Heart right ventricle (tissue), 16 donors: ENCODE results near the gene UQCRC2. TPM values are rescaled to one million over a fixed set of nuclear protein-coding genes. Genes with fewer than 3 reads are reported as not detected.
A peak's percentile ranks its signal among the peaks of the same experiment; 100 is the strongest.

Experiments used
- ATAC-seq, 8 donors: fragments of 200-7000 bp; cut with Tn5 transposase; one replicate each; pipeline ENCODE4 v1.9.1; 2020; ENCODE audit warnings: mild to moderate bottlenecking in 8 of 8, moderate library complexity in 8 of 8, moderate number of reproducible peaks in 1 of 8
- DNase-seq, 2 donors: peaks; one replicate each; pipeline ENCODE4 v3.0.0-alpha.2; 2020
- H3K27ac ChIP-seq, 10 donors: fragments of 200-600 bp; sonication (generic) in 2 of 10; one replicate each; pipeline versions ENCODE4 v1.5.0 to v1.8.0; 2020 to 2022; ENCODE audit warnings: mild to moderate bottlenecking in 3 of 10
- H3K27me3 ChIP-seq, 7 donors: fragments of 200-600 bp; one replicate each; pipeline ENCODE4 v1.8.0; 2021 to 2022; ENCODE audit warnings: mild to moderate bottlenecking in 2 of 7
- H3K36me3 ChIP-seq, 9 donors: fragments of 200-600 bp; sonication (generic) in 1 of 9; one replicate each; pipeline versions ENCODE4 v1.5.0 to v1.8.0; 2020 to 2022; ENCODE audit warnings: mild to moderate bottlenecking in 2 of 9
- H3K4me1 ChIP-seq, 9 donors: fragments of 200-600 bp; sonication (generic) in 1 of 9; one replicate each; pipeline versions ENCODE4 v1.5.0 to v1.8.0; 2020 to 2022; ENCODE audit warnings: mild to moderate bottlenecking in 4 of 9
- H3K4me3 ChIP-seq, 10 donors: fragments of 200-600 bp; sonication (generic) in 2 of 10; one replicate each; pipeline versions ENCODE4 v1.5.0 to v1.8.0; 2020 to 2022; ENCODE audit warnings: mild to moderate bottlenecking in 7 of 10, moderate library complexity in 2 of 10
- H3K9me3 ChIP-seq, 11 donors: fragments of 200-600 bp in 10 of 11; sonication (generic) in 2 of 11; one replicate each; pipeline versions ENCODE4 v1.5.0 to v1.8.0; 2013 to 2022; ENCODE audit warnings: mild to moderate bottlenecking in 2 of 11, control low read depth in 1 of 11, moderate library complexity in 1 of 11
- WGBS, 2 donors: extraction: QIAGEN DNeasy Blood & Tissue Kit; methylation state at CpG; one replicate each; pipeline ENCODE4 v1.1.7; 2013; ENCODE audit warnings: inconsistent platforms in 1 of 2; 5-methylcytosine and 5-hydroxymethylcytosine counted together
- intact Hi-C, 10 donors: fragments of 100-400 bp; cut with DNase I; formaldehyde crosslinking; loops; one replicate each; pipeline versions ENCODE4 v1.11.1 to v1.14.2; 2022
- polyA plus RNA-seq, 2 donors: library from polyadenylated mRNA; stranded (reverse); fragments of 200-250 nt; gene quantifications; one replicate each; pipeline ENCODE4 v1.2.3, GENCODE V29; 2013
- total RNA-seq, 10 donors: library from RNA; stranded (reverse); fragmentation: NEBNext Ultra II Directional in 3 of 10; extraction: Animal tissue kit (Norgen Biotek cat#: 25700) in 3 of 10; gene quantifications; one replicate each; pipeline versions ENCODE4 v1.2.1 to v1.2.4, GENCODE V29; 2021 to 2023
- TF ChIP-seq, protein P1 (sequence below), 9 donors: fragments of 200-600 bp; sonication (generic) in 2 of 9; IDR thresholded peaks; one replicate each; pipeline versions ENCODE4 v1.5.0 to v1.8.0; 2021 to 2022; ENCODE audit warnings: antibody characterized with exemption in 9 of 9, mild to moderate bottlenecking in 5 of 9, moderate library complexity in 1 of 9
- donor health status: Arrhythmogenic right ventricular cardiomyopathy.
- donor health status: ischemic (EF 13 %, LVEDD 7.1; RV severe dilation, severe dysfunction).
- donor health status: healthy with polysubstance abuse.
- donor health status: DM: no; HTN: yes; CAD: no.
- donor health status: DM: no; HTN: no; CAD: no.
- donor health status: ischemic (EF 25% LVEDD 6.9; RV normal size, moderate dysfunction).
- donor health status: ischemic (EF 25% LVEDD 5.7; RV mildly dilated, moderate dysfunction).
- donor health status: healthy.
- donor health status: DM: yes; HTN: yes; CAD: no.
- donor health status: Ischemic cardiomyopathy.
- donor health status: ischemic (EF 35%, LVEDD 5.7; RV mildly dilated, moderate dysfunction).
- donor health status: nonischemic (EF 11% LVEDD 7.7; RV severe dilation, severe dysfunction).
- donor health status: DM: yes; HTN: yes; CAD: no.
- donor health status: PGD.
- donor health status: ischemic (EF 29% LVEDD 5.4; RV normal size, mild dysfunction).
- donor health status: nonischemic (EF 23%, LVEDD 6.1; RV moderate dilation, normal function).

The UQCRC2 gene
- total and polyA plus RNA-seq, 12 donors, result 183 to 1,183 (median 958) TPM

GRCh38 chr16:21964353-21964752, 11.2 kb downstream of the UQCRC2 start:
- no peak overlapping the region for H3K4me3 ChIP-seq
- no peaks in the 10 kb centered on the region for H3K9me3 ChIP-seq
- 64 to 67% methylated on average over 6 of the region's 6 CpGs for WGBS, 2 donors
- intact Hi-C loops, result no loop called here
- peak in 5 of 8 donors; percentile 20 to 73 (median 53) for ATAC-seq
- H3K27me3 ChIP-seq, result no peaks in the 10 kb centered on the region
- H3K4me1 ChIP-seq, result peaks cover 0 to 27% (median 3%) of the 10 kb centered on the region in 9 donors
- peak overlapping the region in 7 of 10 donors; percentile 2 to 59 (median 47) for H3K27ac ChIP-seq
- H3K36me3 ChIP-seq, result peaks cover 7 to 100% (median 94%) of the 10 kb centered on the region in 9 donors
- DNase-seq, result no peak
- TF ChIP-seq, protein P1, sequence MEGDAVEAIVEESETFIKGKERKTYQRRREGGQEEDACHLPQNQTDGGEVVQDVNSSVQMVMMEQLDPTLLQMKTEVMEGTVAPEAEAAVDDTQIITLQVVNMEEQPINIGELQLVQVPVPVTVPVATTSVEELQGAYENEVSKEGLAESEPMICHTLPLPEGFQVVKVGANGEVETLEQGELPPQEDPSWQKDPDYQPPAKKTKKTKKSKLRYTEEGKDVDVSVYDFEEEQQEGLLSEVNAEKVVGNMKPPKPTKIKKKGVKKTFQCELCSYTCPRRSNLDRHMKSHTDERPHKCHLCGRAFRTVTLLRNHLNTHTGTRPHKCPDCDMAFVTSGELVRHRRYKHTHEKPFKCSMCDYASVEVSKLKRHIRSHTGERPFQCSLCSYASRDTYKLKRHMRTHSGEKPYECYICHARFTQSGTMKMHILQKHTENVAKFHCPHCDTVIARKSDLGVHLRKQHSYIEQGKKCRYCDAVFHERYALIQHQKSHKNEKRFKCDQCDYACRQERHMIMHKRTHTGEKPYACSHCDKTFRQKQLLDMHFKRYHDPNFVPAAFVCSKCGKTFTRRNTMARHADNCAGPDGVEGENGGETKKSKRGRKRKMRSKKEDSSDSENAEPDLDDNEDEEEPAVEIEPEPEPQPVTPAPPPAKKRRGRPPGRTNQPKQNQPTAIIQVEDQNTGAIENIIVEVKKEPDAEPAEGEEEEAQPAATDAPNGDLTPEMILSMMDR (IDR thresholded peaks at IDR 0.05), result no peak

- no peak overlapping the region for H3K27ac ChIP-seq
- TF ChIP-seq, protein P1 (IDR thresholded peaks at IDR 0.05), result no peak
- peaks cover 7 to 100% (median 93%) of the 10 kb centered on the region in 9 donors for H3K36me3 ChIP-seq
- no peaks in the 10 kb centered on the region for H3K27me3 ChIP-seq
- intact Hi-C loops, result no loop called here
- ATAC-seq (no peak), DNase-seq (no peak)
- H3K9me3 ChIP-seq, result no peaks in the 10 kb centered on the region
- no peaks in the 10 kb centered on the region for H3K4me1 ChIP-seq
- H3K4me3 ChIP-seq, result no peak overlapping the region
- WGBS, 2 donors, result 91 to 92% methylated on average over 4 of the region's 4 CpGs
These were observed 18.7 kb downstream of the UQCRC2 start for GRCh38 chr16:21971856-21972255.

DNA sequence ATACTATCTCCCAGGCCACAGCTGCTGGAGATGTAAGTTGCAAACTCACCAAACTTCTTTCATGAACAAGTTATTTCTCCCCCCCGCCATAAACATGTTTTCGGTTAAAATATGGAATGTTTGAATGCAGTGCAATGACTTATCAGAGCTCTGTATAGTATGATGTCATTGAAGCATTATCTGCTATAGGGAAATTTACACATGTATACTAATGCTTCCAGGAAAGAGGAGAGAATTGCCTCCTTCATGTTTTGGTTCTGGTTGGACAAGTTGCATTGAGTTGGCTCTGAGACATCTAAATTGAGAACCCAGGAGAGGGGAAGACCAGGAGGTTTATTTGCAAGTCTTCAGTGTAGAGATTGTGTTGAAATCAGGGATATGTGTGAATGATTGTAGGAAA, 20.8 kb downstream of the UQCRC2 start:
- 91 to 96% methylated on average over 2 of the region's 2 CpGs for WGBS, 2 donors
- TF ChIP-seq, protein P1 (IDR thresholded peaks at IDR 0.05), result no peak
- intact Hi-C loops, result no loop called here
- H3K36me3 ChIP-seq, result peaks cover 7 to 100% (median 93%) of the 10 kb centered on the region in 9 donors
- ATAC-seq (no peak), DNase-seq (no peak)
- H3K4me3 ChIP-seq, result no peak overlapping the region
- no peaks in the 10 kb centered on the region for H3K4me1 ChIP-seq
- no peaks in the 10 kb centered on the region for H3K27me3 ChIP-seq
- no peaks in the 10 kb centered on the region for H3K9me3 ChIP-seq
- no peak overlapping the region for H3K27ac ChIP-seq

GRCh38 chr16:21980032-21980431, 26.9 kb downstream of the UQCRC2 start:
- peaks cover 11 to 100% (median 87%) of the 10 kb centered on the region in 9 donors for H3K36me3 ChIP-seq
- H3K4me3 ChIP-seq, result no peak overlapping the region
- TF ChIP-seq, protein P1 (IDR thresholded peaks at IDR 0.05), result no peak
- no peak for DNase-seq
- no peak for ATAC-seq
- H3K27me3 ChIP-seq, result no peaks in the 10 kb centered on the region
- H3K9me3 ChIP-seq, result no peaks in the 10 kb centered on the region
- intact Hi-C loops, result no loop called here
- no peak overlapping the region for H3K27ac ChIP-seq
- H3K4me1 ChIP-seq, result peaks cover 0 to 4% (median under 1%) of the 10 kb centered on the region in 9 donors
- 89 to 93% methylated on average over 4 of the region's 4 CpGs for WGBS, 2 donors
